ENCODE measurements around the gene NUTM2A.
"Not testable (repeated sequence)": the region's sequence is repeated elsewhere in the genome, so short reads cannot be mapped to it uniquely, and the experiment has no call there.

NUTM2A gene

DNA sequence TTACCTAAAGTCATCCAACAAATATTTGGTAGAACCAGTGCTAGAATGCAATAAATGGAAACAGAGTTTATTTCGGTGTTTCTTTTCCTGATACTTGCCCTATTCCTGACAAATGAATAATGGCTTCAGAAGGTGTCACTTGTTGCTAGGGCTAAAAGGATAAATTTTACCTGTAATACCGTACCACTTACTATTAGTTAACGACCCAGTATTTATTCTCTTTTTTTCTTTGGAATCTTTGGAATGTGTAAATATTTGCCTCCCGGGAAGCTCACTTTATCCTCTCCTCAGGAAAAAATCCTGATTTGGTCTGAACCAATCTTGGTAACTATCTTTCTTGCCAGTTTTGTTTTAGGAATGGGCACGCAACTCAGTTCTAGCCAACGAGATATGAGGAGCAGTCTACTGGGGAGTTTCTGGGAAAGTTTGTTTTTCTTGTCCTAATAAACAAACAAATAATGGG is 14.1 kb downstream of the NUTM2A start:
- DNase-seq (ENCODE audit: low read depth); H3K4me3 ChIP-seq (ENCODE audit: low read depth, low read length): not testable (repeated sequence)

DNA sequence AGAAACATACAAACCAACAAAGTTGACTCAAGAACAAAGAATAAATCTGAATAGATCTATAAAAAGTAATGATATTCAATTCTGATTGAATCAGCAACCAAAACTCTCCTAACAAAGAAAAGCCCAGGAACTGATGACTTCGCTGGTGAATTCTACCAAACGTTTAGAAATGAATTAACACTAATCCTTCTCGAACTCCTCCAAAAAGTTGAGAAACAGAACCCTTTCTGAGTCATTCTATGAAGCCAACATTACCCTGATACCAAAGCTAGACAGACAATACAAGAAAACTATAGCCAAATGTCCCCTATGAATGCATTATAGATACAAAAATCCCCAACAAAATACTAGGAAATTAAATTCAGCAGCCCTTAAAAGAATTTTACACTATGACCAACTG is 16.9 kb downstream of the NUTM2A start:
- not testable (repeated sequence) for H3K4me3 ChIP-seq (ENCODE audit: low read depth, low read length); DNase-seq (ENCODE audit: low read depth)

DNA sequence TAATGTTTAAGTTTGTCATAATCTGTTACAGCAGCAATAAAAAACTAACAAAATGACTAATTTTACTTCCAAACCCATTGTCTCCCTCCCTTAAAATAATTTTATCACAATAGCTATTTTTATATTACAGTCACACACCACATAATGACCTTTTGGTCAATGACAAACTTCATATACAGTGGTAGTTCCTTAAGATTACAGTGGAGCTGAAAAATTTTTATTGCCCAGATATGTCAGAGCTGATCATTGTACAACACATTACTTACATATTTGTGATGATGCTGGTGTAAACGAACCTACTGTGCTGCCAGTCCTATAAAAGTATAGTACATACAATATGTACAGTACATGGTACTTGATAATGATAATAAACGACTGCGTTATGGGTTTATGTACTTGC is 22.1 kb downstream of the NUTM2A start:
- H3K4me3 ChIP-seq (ENCODE audit: low read depth, low read length); DNase-seq (ENCODE audit: low read depth): not testable (repeated sequence)

DNA sequence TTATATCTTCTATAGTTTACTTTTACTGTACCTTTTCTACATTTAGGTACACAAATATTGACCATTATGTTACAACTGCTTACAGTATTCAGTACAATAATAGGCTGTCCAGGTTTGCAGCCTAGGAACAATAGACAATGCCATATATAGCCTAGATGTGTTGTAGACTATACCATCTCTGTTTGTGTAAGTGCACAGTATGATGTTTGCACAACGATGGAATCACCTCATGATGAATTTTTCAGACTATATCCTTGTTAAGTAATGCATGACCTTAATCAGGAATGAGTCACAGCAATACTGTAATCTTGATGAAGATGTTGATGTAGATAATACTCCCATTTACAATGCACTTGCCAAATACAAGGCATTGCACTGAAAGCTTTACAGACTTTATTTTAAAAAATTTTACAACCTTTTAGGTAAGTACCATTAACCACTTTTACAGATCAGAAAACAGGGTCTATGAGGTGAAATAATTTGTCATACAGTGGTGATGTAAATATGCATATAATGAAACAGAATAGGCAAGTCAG is 23.6 kb downstream of the NUTM2A start:
- peak; percentile 42 for DNase-seq (ENCODE audit: low read depth)
- H3K4me3 ChIP-seq (ENCODE audit: low read depth, low read length): not testable (repeated sequence)

DNA sequence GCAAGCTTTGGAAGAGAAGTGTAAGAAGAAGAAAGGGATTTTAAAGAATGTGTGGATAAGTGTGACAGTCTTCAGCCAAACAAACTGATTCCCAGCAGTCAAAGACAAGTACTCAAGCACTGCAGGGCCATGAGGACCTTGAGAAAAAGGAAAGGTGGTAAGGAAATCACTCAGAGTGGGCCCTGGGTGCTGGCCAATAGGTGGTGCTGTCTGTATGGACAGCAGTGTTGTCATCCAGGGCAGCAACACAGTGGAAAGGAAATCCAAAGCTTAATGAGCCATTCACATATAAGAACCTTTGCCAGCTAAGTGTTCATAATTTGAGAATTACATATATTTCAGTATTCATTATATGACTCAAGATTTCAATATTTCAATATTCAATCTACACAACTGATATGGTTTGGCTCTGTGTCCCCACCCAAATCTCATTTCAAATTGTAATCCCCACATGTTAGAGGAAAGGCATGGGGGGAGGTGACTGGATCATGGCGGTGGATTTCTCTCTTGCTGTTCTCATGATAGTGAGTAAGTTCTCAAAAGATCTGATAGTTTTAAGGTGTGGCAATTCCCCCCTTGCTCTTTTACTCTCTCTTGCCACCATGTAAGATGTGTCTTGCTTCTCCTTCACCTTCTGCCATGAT is 55.6 kb downstream of the NUTM2A start:
- not testable (repeated sequence) for DNase-seq (ENCODE audit: low read depth)

More for the DNA sequence above, 55.6 kb downstream of the NUTM2A start:
- H3K4me3 ChIP-seq (ENCODE audit: low read depth, low read length): not testable (repeated sequence)
